IMR-90 (cell line): ENCODE measurements around the gene SLC35F3. TPM values are rescaled to one million over a fixed set of nuclear protein-coding genes. Genes with fewer than 3 reads are reported as not detected.

Source experiments
- ATAC-seq: fragments of 200-7000 bp; cut with Tn5 transposase; 2 replicates; pipeline ENCODE4 v1.9.1; 2020; ENCODE audit warnings: low read depth, mild to moderate bottlenecking, moderate library complexity
- BruUV-seq: library from RNA; stranded (reverse); fragments of 400-500 nt; replicated peaks from 2 replicates; lab custom pipeline; 2021; lab: Mats Ljungman, UMichigan
- CTCF ChIA-PET: fragments of 300-600 bp; formaldehyde crosslinking; extraction: SDS; loops from one replicate; lab custom pipeline; 2021; ENCODE audit warnings: antibody characterized with exemption; lab: Yijun Ruan, JAX
- POLR2A ChIA-PET: fragments of 300-600 bp; sonication (Branson Sonifier 250); formaldehyde crosslinking; loops from one replicate; lab custom pipeline; 2022; ENCODE audit warnings: antibody characterized with exemption; ENCODE audit not compliant: unreplicated experiment; lab: Charles Lee
- DNase-seq: peaks from one replicate; pipeline ENCODE4 v3.0.0; 2013
- H2AFZ ChIP-seq: replicated peaks from 2 replicates; pipeline ENCODE3; 2013; ENCODE audit warnings: low read length, mild to moderate bottlenecking; ENCODE audit not compliant: poor library complexity
- H2AK5ac ChIP-seq: 2 replicates; pipeline ENCODE4 v1.6.1; 2013; ENCODE audit warnings: low read depth, low read length, inconsistent platforms
- H2AK9ac ChIP-seq: replicated peaks from 2 replicates; pipeline ENCODE3; 2013; ENCODE audit warnings: mild to moderate bottlenecking, low read depth, low read length, moderate library complexity; ENCODE audit not compliant: poor library complexity
- H2BK120ac ChIP-seq: 2 replicates; pipeline ENCODE4 v1.6.1; 2013; ENCODE audit warnings: low read depth, low read length, inconsistent platforms
- H2BK15ac ChIP-seq: 3 replicates; pipeline ENCODE4 v1.6.1; 2013; ENCODE audit warnings: low read depth, low read length, inconsistent platforms
- H2BK20ac ChIP-seq: 2 replicates; pipeline ENCODE4 v1.6.1; 2013; ENCODE audit warnings: low read depth, mild to moderate bottlenecking, inconsistent platforms, low read length, moderate library complexity
- H2BK5ac ChIP-seq: 2 replicates; pipeline ENCODE4 v1.6.1; 2013; ENCODE audit warnings: mild to moderate bottlenecking, low read depth, low read length, inconsistent platforms; ENCODE audit not compliant: poor library complexity, severe bottlenecking
- H3K14ac ChIP-seq: replicated peaks from 2 replicates; pipeline ENCODE4 v1.6.1; 2013; ENCODE audit warnings: low read depth, low read length, inconsistent platforms
- H3K18ac ChIP-seq: 2 replicates; pipeline ENCODE4 v1.6.1; 2013; ENCODE audit warnings: low read depth, low read length, control low read depth
- H3K23ac ChIP-seq: 2 replicates; pipeline ENCODE4 v1.6.1; 2013; ENCODE audit warnings: low read depth, low read length, inconsistent platforms
- H3K27ac ChIP-seq: 2 replicates; pipeline ENCODE4 v1.5.1; 2013; ENCODE audit warnings: mild to moderate bottlenecking, control low read depth, low read length; ENCODE audit not compliant: insufficient read depth
- H3K27me3 ChIP-seq: 2 replicates; pipeline ENCODE4 v1.6.1; 2013; ENCODE audit warnings: low read length; ENCODE audit not compliant: control insufficient read depth, insufficient read depth
- H3K36me3 ChIP-seq: 2 replicates; pipeline ENCODE4 v1.6.1; 2013; ENCODE audit warnings: low read length, mixed read lengths; ENCODE audit not compliant: control insufficient read depth, insufficient read depth
- H3K4ac ChIP-seq: 2 replicates; pipeline ENCODE4 v1.6.1; 2013; ENCODE audit warnings: low read depth, low read length, inconsistent platforms
- H3K4me1 ChIP-seq: 2 replicates; pipeline ENCODE4 v1.6.1; 2013; ENCODE audit warnings: low read length, mixed read lengths; ENCODE audit not compliant: control insufficient read depth, insufficient read depth
- H3K4me2 ChIP-seq: 2 replicates; pipeline ENCODE4 v1.6.1; 2013; ENCODE audit warnings: low read depth, mild to moderate bottlenecking, control low read depth, low read length, moderate library complexity
- H3K4me3 ChIP-seq: 2 replicates; pipeline ENCODE4 v1.5.1; 2013; ENCODE audit warnings: low read depth, mild to moderate bottlenecking, control low read depth, low read length, moderate library complexity; ENCODE audit not compliant: insufficient read depth
- H3K56ac ChIP-seq: 2 replicates; pipeline ENCODE4 v1.6.1; 2013; ENCODE audit warnings: low read length, inconsistent platforms; ENCODE audit not compliant: insufficient read depth; ENCODE audit errors: extremely low read depth
- H3K79me1 ChIP-seq, 2 experiments: 2 replicates each; pipeline ENCODE4 v1.6.1; 2013; ENCODE audit warnings: low read length in 2 of 2, inconsistent platforms in 1 of 2, low read depth in 1 of 2
- H3K9ac ChIP-seq: 2 replicates; pipeline ENCODE4 v1.6.1; 2013; ENCODE audit warnings: low read depth, low read length, control low read depth
- H3K9me1 ChIP-seq: 2 replicates; pipeline ENCODE4 v1.6.1; 2013; ENCODE audit warnings: low read length, inconsistent platforms; ENCODE audit not compliant: insufficient read depth
- H3K9me3 ChIP-seq: 2 replicates; pipeline ENCODE4 v1.6.1; 2013; ENCODE audit warnings: low read length; ENCODE audit not compliant: control insufficient read depth, insufficient read depth
- H4K20me1 ChIP-seq: 2 replicates; pipeline ENCODE4 v1.6.1; 2013; ENCODE audit warnings: low read length, inconsistent platforms; ENCODE audit not compliant: insufficient read depth
- H4K5ac ChIP-seq: 2 replicates; pipeline ENCODE4 v1.6.1; 2013; ENCODE audit warnings: mild to moderate bottlenecking, low read depth, low read length, control low read depth
- H4K8ac ChIP-seq, 2 experiments: 2 replicates each; pipeline ENCODE4 v1.6.1; 2013; ENCODE audit warnings: low read depth in 2 of 2, low read length in 2 of 2, control low read depth in 1 of 2, inconsistent platforms in 1 of 2
- H4K91ac ChIP-seq: 2 replicates; pipeline ENCODE4 v1.6.1; 2013; ENCODE audit warnings: low read depth, low read length, inconsistent platforms; ENCODE audit not compliant: insufficient read depth
- CEBPB ChIP-seq: IDR thresholded peaks from 2 replicates; pipeline ENCODE4 v1.6.1; 2012; ENCODE audit warnings: low read depth, low read length, improper control_type of control experiment
- ELK1 ChIP-seq: fragments of 150-350 bp; IDR thresholded peaks from 2 replicates; pipeline ENCODE4 v1.6.1; 2016; ENCODE audit warnings: low read depth, mild to moderate bottlenecking, low read length, moderate library complexity, borderline replicate concordance
- MAFK ChIP-seq: IDR thresholded peaks from 2 replicates; pipeline ENCODE4 v1.6.1; 2012; ENCODE audit warnings: low read depth, low read length, improper control_type of control experiment
- MAZ ChIP-seq: IDR thresholded peaks from 2 replicates; pipeline ENCODE4 v1.6.1; 2012; ENCODE audit warnings: low read depth, mild to moderate bottlenecking, low read length, improper control_type of control experiment, moderate library complexity, borderline replicate concordance
- RCOR1 ChIP-seq: IDR thresholded peaks from 2 replicates; pipeline ENCODE4 v1.6.1; 2012; ENCODE audit warnings: mild to moderate bottlenecking, low read length, improper control_type of control experiment; ENCODE audit not compliant: insufficient replicate concordance
- USF2 ChIP-seq: fragments of 150-350 bp; IDR thresholded peaks from 2 replicates; pipeline ENCODE4 v1.6.1; 2017; ENCODE audit warnings: mild to moderate bottlenecking, antibody characterized with exemption, low read length, low read depth
- WGBS, 2 experiments: methylation state at CpG; one replicate each; pipeline versions ENCODE4 v1.1.5 to v1.1.7; 2013; ENCODE audit warnings: missing lambda C conversion rate in 2 of 2; ENCODE audit not compliant: insufficient read length in 1 of 2; ENCODE audit errors: extremely low coverage in 2 of 2; 5-methylcytosine and 5-hydroxymethylcytosine counted together
- dilution Hi-C: fragments of 300-500 bp; cut with HindIII; formaldehyde crosslinking; loops from one replicate; pipeline ENCODE4 v1.14.3; 2018; ENCODE audit warnings: low sequenced_read_pairs; ENCODE audit not compliant: unreplicated experiment
- in situ Hi-C: fragments of 300-500 bp; cut with MboI; formaldehyde crosslinking; loops from 3 replicates; pipeline ENCODE4 v1.14.3; 2019; ENCODE audit warnings: low sequenced_read_pairs, inconsistent platforms, mixed read lengths
- intact Hi-C: fragments of 100-400 bp; cut with micrococcal nuclease; formaldehyde crosslinking; loops from 2 replicates; pipeline ENCODE4 v1.10.0; 2022
- polyA plus RNA-seq, 3 experiments: library from polyadenylated mRNA; depleted of rRNA; stranded (reverse); fragments of >200 nt; gene quantifications; 2 replicates each; pipeline ENCODE4 v1.2.3, GENCODE V29; 2012; ENCODE audit warnings: low replicate concordance in 1 of 3
- total RNA-seq: library from RNA; depleted of rRNA; stranded (reverse); fragments of >200 nt; gene quantifications from 2 replicates; pipeline ENCODE4 v1.2.3, GENCODE V29; 2012

Gene SLC35F3
- total and polyA plus RNA-seq, 2 of the 4 experiments (the other 2 are of a cell fraction), result under 0.01 to 0.17 TPM

GRCh38 chr1:234007684-234008083, 103.2 kb downstream of the SLC35F3 start:
- Histone ChIP-seq H4K91ac (no peak overlapping the region), H3K56ac (no peak overlapping the region), H3K36me3 (no peaks in the 10 kb centered on the region), H3K27me3 (no peaks in the 10 kb centered on the region), H4K8ac (no peak overlapping the region), H3K9me1 (no peaks in the 10 kb centered on the region), H2AK5ac (no peak overlapping the region), H3K9ac (no peak overlapping the region), H3K4me3 (no peak overlapping the region), H4K20me1 (no peaks in the 10 kb centered on the region), H3K27ac (no peak overlapping the region), H2BK5ac (no peak overlapping the region), H2AFZ (no peak overlapping the region), H3K79me1 (no peaks in the 10 kb centered on the region), H4K5ac (no peak overlapping the region), H3K4me2 (no peak overlapping the region), H2AK9ac (no peak overlapping the region), H3K9me3 (no peaks in the 10 kb centered on the region), H3K4ac (no peak overlapping the region), H2BK120ac (no peak overlapping the region), H3K18ac (no peak overlapping the region), H2BK20ac (no peak overlapping the region), H3K4me1 (no peaks in the 10 kb centered on the region), H3K14ac (no peak overlapping the region), H3K23ac (no peak overlapping the region), H2BK15ac (no peak overlapping the region)
- in situ Hi-C loops (no loop called here), intact Hi-C loops (no loop called here), dilution Hi-C loops (no loop called here)
- POLR2A ChIA-PET, result no interaction called here
- DNase-seq, result no peak
- WGBS, 2 experiments, result no CpG with 5 or more reads among the region's 1 CpG
- no peak for ATAC-seq
- CTCF ChIA-PET, result no interaction called here
- TF ChIP-seq MAFK (peak; percentile 22; the same call in 1 of the 2 replicates), USF2 (no peak), ELK1 (no peak), CEBPB (no peak), MAZ (no peak), RCOR1 (no peak)
- no TSS peak for BruUV-seq
